ENCODE measurements around the gene PRSS57.
"Not testable (repeated sequence)": the region's sequence is repeated elsewhere in the genome, so short reads cannot be mapped to it uniquely, and the experiment has no call there.

PRSS57 gene
- long read RNA-seq, donor 1: 0 reads
- long read RNA-seq, donor 2: 0 reads
- long read RNA-seq, donor 3: 0 reads
- long read RNA-seq, donor 4: 0 reads
- long read RNA-seq, donor 5: 0 reads
- long read RNA-seq, donor 6: 0 reads
- long read RNA-seq, donor 7: 0 reads
- long read RNA-seq, donor 8: 0 reads

- no peak for DNase-seq
Measured at GRCh38 chr19:695352-695949, at the start of gene PRSS57. PRSS57 (minus strand) TSS chr19:695452; CDS start chr19:695430, 22 bp downstream.

- no peak for DNase-seq
Measured at GRCh38 chr19:743168-743687, 48.0 kb upstream of the PRSS57 start.

- DNase-seq: no peak
Measured at GRCh38 chr19:742540-743075, 47.4 kb upstream of the PRSS57 start.

- DNase-seq: no peak
Measured at GRCh38 chr19:741506-742131, 46.4 kb upstream of the PRSS57 start.

- not testable (repeated sequence) for DNase-seq
Measured at GRCh38 chr19:740816-741505, 45.7 kb upstream of the PRSS57 start.

- no peak for DNase-seq
Measured at GRCh38 chr19:739998-740715, 44.9 kb upstream of the PRSS57 start.

- no peak for DNase-seq
Measured at GRCh38 chr19:738509-739128, 43.4 kb upstream of the PRSS57 start.

- DNase-seq: no peak
Measured at GRCh38 chr19:737591-738093, 42.4 kb upstream of the PRSS57 start.

GRCh38 chr19:736125-736524 lies 40.9 kb upstream of the PRSS57 start:
- DNase-seq: no peak

GRCh38 chr19:734716-735115 lies 39.5 kb upstream of the PRSS57 start:
- no peak for DNase-seq

GRCh38 chr19:732148-733069 lies 37.2 kb upstream of the PRSS57 start:
- no peak for DNase-seq

GRCh38 chr19:731000-731399 lies 35.7 kb upstream of the PRSS57 start:
- DNase-seq: no peak

- no peak for DNase-seq
Measured at GRCh38 chr19:729965-730668, 34.9 kb upstream of the PRSS57 start.

GRCh38 chr19:729564-729963 lies 34.3 kb upstream of the PRSS57 start:
- DNase-seq: not testable (repeated sequence)

GRCh38 chr19:728011-728410 lies 32.8 kb upstream of the PRSS57 start:
- DNase-seq: no peak

- DNase-seq: no peak
Measured at GRCh38 chr19:726993-727956, 32.0 kb upstream of the PRSS57 start.

- DNase-seq: no peak
Measured at GRCh38 chr19:725461-726089, 30.3 kb upstream of the PRSS57 start.

GRCh38 chr19:723714-724113 lies 28.5 kb upstream of the PRSS57 start:
- no peak for DNase-seq

All from right kidney (tissue), 9 donors.